ENCODE measurements around the gene TSKU.
"Not testable (repeated sequence)": the region's sequence is repeated elsewhere in the genome, so short reads cannot be mapped to it uniquely, and the experiment has no call there.

TSKU gene

GRCh38 chr11:76790251-76790650 is 7.1 kb downstream of the TSKU start:
- ChIA-PET CTCF (no interaction called here), POLR2A (no interaction called here)
- no peak for DNase-seq (ENCODE audit: extremely low spot score)
- no peak for TF ChIP-seq CTCF (IDR thresholded peaks at IDR 0.05; ENCODE audit: control extremely low read depth, extremely low read depth, low read depth, missing control alignments)

GRCh38 chr11:76791002-76791770 is 8.0 kb downstream of the TSKU start:
- CTCF ChIA-PET, result interaction anchor here (1.3 kb wide), 1 partner anchor 11 kb away, joined by 4 read pairs; no protein-coding TSS in a partner anchor
- DNase-seq (ENCODE audit: extremely low spot score); POLR2A ChIA-PET: not testable (repeated sequence)

GRCh38 chr11:76791861-76792260 is 8.7 kb downstream of the TSKU start:
- no peak for DNase-seq (ENCODE audit: extremely low spot score)
- POLR2A ChIA-PET, result no interaction called here
- TF ChIP-seq CTCF (IDR thresholded peaks at IDR 0.05; ENCODE audit: control extremely low read depth, extremely low read depth, low read depth, missing control alignments), result no peak
- CTCF ChIA-PET, result interaction anchor here (1.3 kb wide), 1 partner anchor 10 kb away, joined by 4 read pairs; no protein-coding TSS in a partner anchor

- POLR2A ChIA-PET, result no interaction called here
Observed at GRCh38 chr11:76792505-76793264, 9.5 kb downstream of the TSKU start.

GRCh38 chr11:76793391-76794291 is 10.5 kb downstream of the TSKU start:
- CTCF ChIA-PET, result interaction anchor here (0.7 to 2.2 kb wide), 3 partner anchors 15 to 72 kb away, joined by 3 to 10 read pairs (median 3); no protein-coding TSS in a partner anchor
- POLR2A ChIA-PET, result no interaction called here
- DNase-seq (ENCODE audit: extremely low spot score), result peak; percentile 8
- no peak for TF ChIP-seq CTCF (IDR thresholded peaks at IDR 0.05; ENCODE audit: control extremely low read depth, extremely low read depth, low read depth, missing control alignments)

More at GRCh38 chr11:76792505-76793264, 9.5 kb downstream of the TSKU start:
- no peak for TF ChIP-seq CTCF (IDR thresholded peaks at IDR 0.05; ENCODE audit: control extremely low read depth, extremely low read depth, low read depth, missing control alignments)
- CTCF ChIA-PET, result interaction anchor here (2.2 kb wide), 1 partner anchor 71 kb away, joined by 10 read pairs; no protein-coding TSS in a partner anchor
- no peak for DNase-seq (ENCODE audit: extremely low spot score)

- no peak for TF ChIP-seq CTCF (IDR thresholded peaks at IDR 0.05; ENCODE audit: control extremely low read depth, extremely low read depth, low read depth, missing control alignments)
- peak; percentile 13 for DNase-seq (ENCODE audit: extremely low spot score)
Observed at GRCh38 chr11:76794371-76795289, 11.5 kb downstream of the TSKU start.

More at GRCh38 chr11:76794371-76795289, 11.5 kb downstream of the TSKU start:
- ChIA-PET POLR2A (no interaction called here), CTCF (interaction anchor here (0.7 to 2.2 kb wide), 3 partner anchors 16 to 73 kb away, joined by 3 to 10 read pairs (median 3); no protein-coding TSS in a partner anchor)

Data from GM10248 (cell line).